Neural cell (in vitro differentiated cells): ENCODE measurements around the gene PRKRIP1. TPM values are rescaled to one million over a fixed set of nuclear protein-coding genes. Genes with fewer than 3 reads are reported as not detected.
"Not testable (repeated sequence)": the region's sequence is repeated elsewhere in the genome, so short reads cannot be mapped to it uniquely, and the experiment has no call there.

Experiments used
- H2AFZ ChIP-seq: fragments of 200-600, 300-800 bp; sonication (generic), shearing (Covaris generic); 2 replicates; pipeline ENCODE4 v1.6.0; 2014; ENCODE audit warnings: low read depth, mild to moderate bottlenecking, antibody characterized with exemption, low read length, moderate library complexity
- H3F3A ChIP-seq: fragments of 200-600 bp; shearing (Covaris generic); 2 replicates; pipeline ENCODE4 v1.6.1; 2016; ENCODE audit warnings: mild to moderate bottlenecking, moderate library complexity, mixed read lengths, antibody characterized with exemption, low read length; ENCODE audit not compliant: insufficient read depth, poor library complexity, severe bottlenecking
- H3K27ac ChIP-seq: fragments of 200-600, 300-800 bp; sonication (generic), shearing (Covaris generic); 2 replicates; pipeline ENCODE4 v1.5.1; 2014; ENCODE audit warnings: mild to moderate bottlenecking, low read length, moderate library complexity
- H3K27me3 ChIP-seq: fragments of 300-800, 200-600 bp; sonication (generic), shearing (Covaris generic); 2 replicates; pipeline ENCODE4 v1.6.0; 2014; ENCODE audit warnings: mild to moderate bottlenecking, low read depth, low read length, moderate library complexity; ENCODE audit not compliant: insufficient read depth
- H3K36me3 ChIP-seq: fragments of 300-800, 200-600 bp; sonication (generic), shearing (Covaris generic); 2 replicates; pipeline ENCODE4 v1.5.1; 2014; ENCODE audit warnings: mild to moderate bottlenecking, antibody characterized with exemption, low read length, moderate library complexity; ENCODE audit not compliant: insufficient read depth
- H3K4me2 ChIP-seq: fragments of 300-800, 200-600 bp; sonication (generic), shearing (Covaris generic); 2 replicates; pipeline ENCODE4 v1.6.0; 2014; ENCODE audit warnings: mild to moderate bottlenecking, low read length
- H3K4me3 ChIP-seq: fragments of 300-800, 200-600 bp; sonication (generic), shearing (Covaris generic); 2 replicates; pipeline ENCODE4 v1.5.1; 2014; ENCODE audit warnings: mild to moderate bottlenecking, low read length, moderate library complexity
- H3K79me2 ChIP-seq: fragments of 200-600 bp; shearing (Covaris generic); replicated peaks from 2 replicates; pipeline ENCODE4 v1.6.0; 2014; ENCODE audit warnings: mild to moderate bottlenecking, low read length, moderate library complexity; ENCODE audit not compliant: insufficient read depth
- H3K9ac ChIP-seq: fragments of 300-800, 200-600 bp; sonication (generic), shearing (Covaris generic); 2 replicates; pipeline ENCODE4 v1.6.1; 2016; ENCODE audit warnings: mild to moderate bottlenecking, low read length, mixed read lengths
- H3K9me2 ChIP-seq: fragments of 200-600 bp; shearing (Covaris generic); 2 replicates; pipeline ENCODE4 v1.6.1; 2016; ENCODE audit warnings: mild to moderate bottlenecking, low read length, mixed read lengths; ENCODE audit not compliant: insufficient read depth
- H3K9me3 ChIP-seq: fragments of 200-600, 300-800 bp; sonication (generic), shearing (Covaris generic); 2 replicates; pipeline ENCODE4 v1.6.1; 2016; ENCODE audit warnings: mild to moderate bottlenecking, mixed run types, low read length, moderate library complexity, mixed read lengths
- H4K20me1 ChIP-seq: fragments of 200-600 bp; shearing (Covaris generic); 2 replicates; pipeline ENCODE4 v1.6.1; 2016; ENCODE audit warnings: mild to moderate bottlenecking, mixed run types; ENCODE audit not compliant: insufficient read depth
- MXI1 ChIP-seq: fragments of 450-650 bp; conservative IDR thresholded peaks from 2 replicates; pipeline ENCODE4 v1.6.1; 2014; ENCODE audit warnings: antibody characterized with exemption, mild to moderate bottlenecking; ENCODE audit not compliant: poor library complexity, severe bottlenecking
- POLR2AphosphoS5 ChIP-seq: IDR thresholded peaks from 2 replicates; pipeline ENCODE4 v1.6.1; 2012
- polyA plus RNA-seq: library from polyadenylated mRNA; depleted of rRNA; stranded (reverse); fragments of >200 nt; gene quantifications from 2 replicates; pipeline ENCODE4 v1.2.3, GENCODE V29; 2014
- TF ChIP-seq, protein P1 (sequence below): fragments of 450-650 bp; IDR thresholded peaks from 2 replicates; pipeline ENCODE4 v1.5.1; 2014; ENCODE audit warnings: antibody characterized with exemption, mild to moderate bottlenecking, moderate library complexity; ENCODE audit not compliant: poor library complexity, severe bottlenecking

The PRKRIP1 gene
- polyA plus RNA-seq, 1 donor from 2014 or later = 113 TPM

DNA sequence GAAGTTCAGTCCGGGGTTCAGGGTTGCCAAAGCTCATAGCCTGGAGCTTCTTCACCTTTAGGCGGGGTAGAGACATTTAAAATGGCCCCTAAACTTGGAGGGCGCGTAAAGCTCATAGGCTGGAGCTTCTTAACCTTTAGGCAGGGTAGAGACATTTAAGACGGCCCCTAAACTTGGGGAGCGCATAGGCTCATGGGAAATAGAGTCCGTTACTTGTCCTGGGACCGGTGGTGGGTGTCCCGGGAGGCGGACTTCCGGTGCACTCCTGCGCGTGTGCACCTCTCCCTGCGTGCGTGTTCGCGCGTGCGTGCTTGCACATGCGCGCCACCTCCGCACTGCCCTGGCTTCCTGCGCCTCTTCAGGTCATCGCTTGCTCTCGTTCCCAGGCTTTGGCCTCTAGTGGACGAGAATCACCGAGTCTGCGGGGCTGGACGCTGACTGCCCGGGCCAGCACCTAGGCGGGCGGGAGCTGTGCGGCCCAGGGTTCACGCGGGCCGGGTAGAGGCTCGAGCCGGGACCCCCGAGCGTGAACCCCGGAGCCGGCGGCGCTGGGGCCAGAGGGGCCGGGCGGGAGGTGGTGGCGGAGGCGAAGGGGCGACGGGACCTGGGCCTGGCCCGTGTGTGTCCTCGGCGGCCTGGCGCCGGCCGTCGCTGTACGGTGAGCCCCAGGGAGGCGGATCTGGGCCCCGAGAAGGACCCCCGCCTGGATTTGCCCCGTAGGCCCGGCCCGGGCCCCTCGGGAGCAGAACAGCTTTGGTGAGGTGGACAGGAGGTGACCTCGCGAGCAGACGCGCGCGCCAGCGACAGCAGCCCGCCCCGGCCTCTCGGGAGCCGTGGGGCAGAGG lies 32.4 kb upstream of the PRKRIP1 start:
- H3K27ac ChIP-seq = peak overlapping the region; percentile 52
- H3K27me3 ChIP-seq, H3F3A ChIP-seq, H3K79me2 ChIP-seq, H3K36me3 ChIP-seq, H4K20me1 ChIP-seq, H2AFZ ChIP-seq, H3K9me3 ChIP-seq, H3K4me2 ChIP-seq, H3K9me2 ChIP-seq: not testable (repeated sequence)
- H3K9ac ChIP-seq = peak overlapping the region; percentile 75
- TF ChIP-seq MXI1 (peak; percentile 90), POLR2AphosphoS5 (peak; percentile 93)
- TF ChIP-seq, protein P1, sequence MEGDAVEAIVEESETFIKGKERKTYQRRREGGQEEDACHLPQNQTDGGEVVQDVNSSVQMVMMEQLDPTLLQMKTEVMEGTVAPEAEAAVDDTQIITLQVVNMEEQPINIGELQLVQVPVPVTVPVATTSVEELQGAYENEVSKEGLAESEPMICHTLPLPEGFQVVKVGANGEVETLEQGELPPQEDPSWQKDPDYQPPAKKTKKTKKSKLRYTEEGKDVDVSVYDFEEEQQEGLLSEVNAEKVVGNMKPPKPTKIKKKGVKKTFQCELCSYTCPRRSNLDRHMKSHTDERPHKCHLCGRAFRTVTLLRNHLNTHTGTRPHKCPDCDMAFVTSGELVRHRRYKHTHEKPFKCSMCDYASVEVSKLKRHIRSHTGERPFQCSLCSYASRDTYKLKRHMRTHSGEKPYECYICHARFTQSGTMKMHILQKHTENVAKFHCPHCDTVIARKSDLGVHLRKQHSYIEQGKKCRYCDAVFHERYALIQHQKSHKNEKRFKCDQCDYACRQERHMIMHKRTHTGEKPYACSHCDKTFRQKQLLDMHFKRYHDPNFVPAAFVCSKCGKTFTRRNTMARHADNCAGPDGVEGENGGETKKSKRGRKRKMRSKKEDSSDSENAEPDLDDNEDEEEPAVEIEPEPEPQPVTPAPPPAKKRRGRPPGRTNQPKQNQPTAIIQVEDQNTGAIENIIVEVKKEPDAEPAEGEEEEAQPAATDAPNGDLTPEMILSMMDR = peak; percentile 52
- H3K4me3 ChIP-seq = peak overlapping the region; percentile 67

DNA sequence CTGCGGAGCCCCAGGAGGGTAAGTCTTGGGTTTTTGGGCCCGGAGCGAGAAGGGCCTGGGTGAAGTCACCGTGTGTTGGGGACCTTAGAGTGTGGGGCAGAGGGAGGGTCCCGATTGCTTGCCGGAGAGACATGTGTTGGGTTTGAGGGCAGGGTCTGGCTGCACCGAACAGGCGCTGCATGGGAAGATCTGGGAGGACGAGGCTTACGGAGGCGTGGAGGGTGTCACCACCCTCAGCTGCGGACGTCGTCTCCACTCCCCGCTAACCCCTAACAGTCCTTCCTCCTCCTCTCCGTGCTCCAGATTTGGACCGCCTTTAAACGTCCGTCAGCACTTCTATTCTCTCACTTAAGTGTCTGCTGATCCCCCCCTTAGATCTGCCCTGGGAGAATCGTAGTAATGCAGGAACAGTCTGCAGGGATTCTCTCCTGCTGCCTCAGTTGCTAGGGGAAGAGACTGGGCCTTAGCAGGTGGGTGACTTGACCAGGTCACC lies 31.7 kb upstream of the PRKRIP1 start:
- not testable (repeated sequence) for H3F3A ChIP-seq, H3K4me2 ChIP-seq, H3K79me2 ChIP-seq, H3K36me3 ChIP-seq, H3K9me3 ChIP-seq, H3K9me2 ChIP-seq, H3K27me3 ChIP-seq, H2AFZ ChIP-seq, H4K20me1 ChIP-seq
- Histone ChIP-seq H3K9ac (peak overlapping the region; percentile 75), H3K27ac (peak overlapping the region; percentile 52), H3K4me3 (peak overlapping the region; percentile 67)

DNA sequence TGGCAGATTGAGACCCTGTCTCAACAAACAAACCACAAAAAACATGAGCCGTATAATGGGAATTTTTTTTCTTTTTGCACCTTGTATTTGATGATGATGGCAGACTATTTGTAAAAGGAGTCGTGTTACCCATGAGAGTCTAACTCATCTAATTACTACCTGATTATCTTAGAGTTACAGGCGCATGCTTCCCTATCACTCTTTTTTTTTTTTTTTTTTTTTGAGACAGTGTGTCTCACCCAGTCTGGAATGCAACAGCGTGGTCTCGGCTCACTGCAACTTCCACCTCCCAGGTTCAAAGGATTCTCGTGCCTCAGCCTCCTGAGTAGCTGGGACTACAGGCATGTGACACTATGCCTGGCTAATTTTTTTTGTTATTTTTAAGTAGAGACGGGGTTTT lies 30.8 kb upstream of the PRKRIP1 start:
- not testable (repeated sequence) for H3K9me3 ChIP-seq, H3F3A ChIP-seq, H3K4me3 ChIP-seq

DNA sequence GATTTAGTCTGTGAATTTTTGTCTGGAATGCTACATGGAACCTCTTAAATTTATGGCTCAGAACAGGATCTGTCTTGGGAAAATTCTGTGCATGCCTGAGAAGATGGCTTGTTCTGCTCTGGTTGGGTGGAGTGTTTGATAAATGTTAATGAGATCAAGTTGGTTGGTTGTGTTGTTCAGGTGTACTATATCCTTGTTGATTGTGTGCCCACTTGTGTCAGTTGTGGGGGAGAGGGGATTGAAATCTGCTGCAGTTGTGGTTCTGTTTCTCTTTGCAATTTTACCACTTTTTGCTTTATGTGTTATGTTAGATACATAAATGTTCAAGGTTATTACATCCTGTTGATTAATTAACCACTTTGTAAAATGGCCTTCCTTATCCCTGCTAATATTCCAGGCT lies 26.1 kb upstream of the PRKRIP1 start:
- H3K27ac ChIP-seq, H3F3A ChIP-seq, H3K4me2 ChIP-seq, H2AFZ ChIP-seq, H4K20me1 ChIP-seq, H3K27me3 ChIP-seq, H3K4me3 ChIP-seq, H3K79me2 ChIP-seq, H3K9ac ChIP-seq, H3K36me3 ChIP-seq, H3K9me3 ChIP-seq, H3K9me2 ChIP-seq: not testable (repeated sequence)

More for the DNA sequence above, 30.8 kb upstream of the PRKRIP1 start:
- H3K27me3 ChIP-seq, H3K79me2 ChIP-seq, H3K9ac ChIP-seq, H3K4me2 ChIP-seq, H3K36me3 ChIP-seq, H4K20me1 ChIP-seq, H2AFZ ChIP-seq, H3K9me2 ChIP-seq, H3K27ac ChIP-seq: not testable (repeated sequence)

DNA sequence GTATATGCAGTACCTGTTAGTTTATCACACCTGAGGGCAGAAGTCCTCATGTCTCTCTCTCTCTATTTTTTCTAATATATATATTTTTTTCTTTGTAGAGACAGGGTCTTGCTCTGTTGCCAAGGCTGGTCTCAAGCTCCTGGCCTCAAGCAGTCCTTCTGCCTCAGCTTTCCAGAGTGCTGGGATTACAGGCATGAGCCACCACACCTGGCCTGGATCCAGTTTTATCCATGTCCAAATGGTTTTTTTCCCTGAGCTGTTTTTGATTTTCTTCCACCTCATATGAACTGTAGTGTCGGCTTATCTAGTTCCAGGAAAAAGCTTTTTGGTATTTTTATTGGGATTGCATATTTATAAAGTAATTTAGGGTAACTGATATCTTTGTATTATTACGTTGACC lies 23.4 kb upstream of the PRKRIP1 start:
- H3K4me3 ChIP-seq, H3K36me3 ChIP-seq, H2AFZ ChIP-seq, H3K9me3 ChIP-seq, H3K27me3 ChIP-seq, H4K20me1 ChIP-seq, H3K9ac ChIP-seq, H3K9me2 ChIP-seq, H3F3A ChIP-seq, H3K4me2 ChIP-seq, H3K79me2 ChIP-seq, H3K27ac ChIP-seq: not testable (repeated sequence)
